NCI-H146 treated with DMSO at 0.1 percent for 48 hours (cell line): ENCODE data around the gene PLA1A.
"Not testable (repeated sequence)": the region's sequence is repeated elsewhere in the genome, so short reads cannot be mapped to it uniquely, and the experiment has no call there.

Experiments
- DNase-seq: peaks from one replicate; lab custom pipeline; 2025; ENCODE audit not compliant: unreplicated experiment; lab: John Stamatoyannopoulos, UW

Gene PLA1A, protein sequence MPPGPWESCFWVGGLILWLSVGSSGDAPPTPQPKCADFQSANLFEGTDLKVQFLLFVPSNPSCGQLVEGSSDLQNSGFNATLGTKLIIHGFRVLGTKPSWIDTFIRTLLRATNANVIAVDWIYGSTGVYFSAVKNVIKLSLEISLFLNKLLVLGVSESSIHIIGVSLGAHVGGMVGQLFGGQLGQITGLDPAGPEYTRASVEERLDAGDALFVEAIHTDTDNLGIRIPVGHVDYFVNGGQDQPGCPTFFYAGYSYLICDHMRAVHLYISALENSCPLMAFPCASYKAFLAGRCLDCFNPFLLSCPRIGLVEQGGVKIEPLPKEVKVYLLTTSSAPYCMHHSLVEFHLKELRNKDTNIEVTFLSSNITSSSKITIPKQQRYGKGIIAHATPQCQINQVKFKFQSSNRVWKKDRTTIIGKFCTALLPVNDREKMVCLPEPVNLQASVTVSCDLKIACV

DNA sequence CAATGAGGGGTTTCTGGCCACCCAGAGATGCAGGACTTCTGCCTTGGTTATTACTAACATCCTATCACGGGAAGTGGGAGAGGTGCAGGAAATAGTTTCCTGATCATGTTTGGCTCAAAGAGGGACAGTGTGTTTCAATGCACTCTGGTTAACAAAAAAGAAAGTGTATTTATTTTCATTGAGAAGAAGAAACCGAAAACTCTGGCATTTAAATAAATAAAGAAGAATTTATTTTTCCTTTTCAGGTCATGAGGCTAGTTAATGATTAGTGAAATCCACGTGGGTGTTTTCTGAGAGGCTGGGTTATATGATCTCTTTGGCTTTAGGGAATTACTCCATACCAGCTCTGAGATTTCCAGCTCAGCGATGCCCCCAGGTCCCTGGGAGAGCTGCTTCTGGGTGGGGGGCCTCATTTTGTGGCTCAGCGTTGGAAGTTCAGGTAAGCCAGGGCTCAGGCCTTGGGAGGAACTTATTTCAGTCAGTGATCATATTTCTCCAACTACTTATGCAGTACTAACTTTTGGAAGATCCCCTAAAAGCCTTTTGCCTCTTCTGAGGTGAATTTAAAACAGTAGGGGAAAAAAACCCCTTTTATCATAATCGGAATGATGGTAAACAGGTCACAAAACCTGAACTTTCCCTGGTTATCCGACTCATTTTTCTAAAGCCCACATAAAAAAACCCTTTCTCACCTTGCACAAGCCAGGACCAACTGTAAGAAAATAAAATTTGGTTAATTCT is at the start of gene PLA1A:
Gene PLA1A (plus strand): TSS at position 338 of the 741 bp plus-strand sequence. CDS start 29 bp downstream, at position 367.
- no peak for DNase-seq

DNA sequence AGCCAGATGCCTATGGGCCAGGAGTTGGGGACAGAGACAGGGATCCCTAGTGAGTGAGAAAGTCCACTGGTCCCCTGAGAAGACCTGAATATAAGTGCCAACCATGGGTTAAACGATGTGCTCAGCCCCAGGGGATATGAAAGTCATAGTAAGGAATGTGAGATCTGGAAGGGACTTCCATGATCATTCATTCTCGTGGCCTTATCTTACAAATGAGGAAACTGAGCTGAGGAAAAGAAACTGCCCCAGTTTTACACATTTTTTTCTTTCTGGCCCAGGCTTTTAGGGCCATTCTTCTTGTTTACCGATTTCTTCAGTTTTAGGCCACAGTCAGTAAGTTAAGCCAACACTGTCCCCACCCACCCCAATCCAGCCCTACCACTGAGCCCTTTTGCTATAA is 49.3 kb upstream of the PLA1A start:
- no peak for DNase-seq

DNA sequence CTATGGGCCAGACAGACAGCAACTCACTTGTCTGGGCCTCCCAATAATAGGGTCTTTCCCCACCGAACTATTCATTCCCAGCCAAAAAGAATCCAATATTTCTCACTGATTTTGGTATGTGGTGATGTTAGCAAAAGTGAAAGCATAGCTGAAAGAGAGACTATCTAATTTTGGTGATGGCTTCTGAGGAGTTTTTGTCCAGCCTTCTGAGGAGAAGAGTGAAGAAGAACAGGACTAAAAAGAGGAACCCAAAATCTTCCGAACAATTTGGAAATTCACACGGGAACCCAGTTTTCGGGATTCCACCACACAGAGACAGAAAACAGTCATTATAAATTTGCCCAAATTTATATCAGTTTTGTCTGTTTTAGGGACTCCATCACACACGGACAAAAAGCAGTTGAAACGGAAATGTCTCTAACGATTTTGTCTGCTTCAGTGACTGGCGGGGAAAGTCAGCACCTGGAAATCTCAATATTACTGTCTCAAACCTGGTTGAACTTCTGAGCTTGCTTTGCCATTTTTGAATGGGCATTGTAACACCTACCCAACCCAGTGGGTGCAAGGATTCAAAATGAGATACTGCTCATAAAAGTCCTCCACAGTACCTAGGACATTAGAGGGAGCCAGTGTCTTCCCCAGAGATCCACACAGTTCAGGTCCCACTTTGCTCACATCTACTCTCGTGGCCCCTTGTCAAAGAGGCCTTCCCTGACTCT is 47.3 kb upstream of the PLA1A start:
- no peak for DNase-seq

DNA sequence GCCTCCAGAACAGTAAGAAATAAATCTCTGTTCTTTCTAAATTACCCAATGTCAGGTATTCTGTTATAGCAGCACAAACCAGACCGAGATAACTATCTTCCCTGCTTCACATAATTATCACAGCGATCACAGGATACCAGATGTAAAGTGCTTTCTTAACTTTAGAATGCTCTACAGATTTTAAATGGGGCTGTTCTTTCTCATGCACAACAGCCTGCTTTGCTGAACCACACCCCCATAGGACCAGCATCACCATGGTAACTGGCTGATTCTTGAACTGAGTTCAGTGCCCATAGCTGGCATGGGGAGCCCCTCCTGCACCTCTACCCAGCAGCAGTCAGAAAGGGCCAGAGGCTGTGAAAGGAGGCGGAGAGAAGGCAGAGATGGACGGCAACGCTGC is 46.1 kb upstream of the PLA1A start:
- no peak for DNase-seq

DNA sequence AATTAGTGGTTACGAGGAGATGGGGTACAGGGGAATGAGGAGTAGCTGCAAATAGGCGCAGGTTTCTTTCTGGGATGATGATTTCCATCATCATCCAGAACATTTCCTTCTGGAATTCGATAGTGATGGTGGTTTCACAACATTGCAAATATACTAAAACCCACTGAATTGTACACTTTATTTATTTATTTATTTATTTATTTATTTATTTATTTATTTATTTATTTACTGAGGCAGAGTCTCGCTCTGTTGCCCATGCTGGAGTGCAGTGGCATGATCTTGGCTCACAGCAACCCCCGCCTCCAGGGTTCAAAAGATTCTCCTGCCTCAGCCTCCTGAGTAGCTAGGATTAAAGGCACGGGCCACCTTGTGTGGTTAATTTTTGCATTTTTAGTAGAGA is 44.8 kb upstream of the PLA1A start:
- DNase-seq = not testable (repeated sequence)

DNA sequence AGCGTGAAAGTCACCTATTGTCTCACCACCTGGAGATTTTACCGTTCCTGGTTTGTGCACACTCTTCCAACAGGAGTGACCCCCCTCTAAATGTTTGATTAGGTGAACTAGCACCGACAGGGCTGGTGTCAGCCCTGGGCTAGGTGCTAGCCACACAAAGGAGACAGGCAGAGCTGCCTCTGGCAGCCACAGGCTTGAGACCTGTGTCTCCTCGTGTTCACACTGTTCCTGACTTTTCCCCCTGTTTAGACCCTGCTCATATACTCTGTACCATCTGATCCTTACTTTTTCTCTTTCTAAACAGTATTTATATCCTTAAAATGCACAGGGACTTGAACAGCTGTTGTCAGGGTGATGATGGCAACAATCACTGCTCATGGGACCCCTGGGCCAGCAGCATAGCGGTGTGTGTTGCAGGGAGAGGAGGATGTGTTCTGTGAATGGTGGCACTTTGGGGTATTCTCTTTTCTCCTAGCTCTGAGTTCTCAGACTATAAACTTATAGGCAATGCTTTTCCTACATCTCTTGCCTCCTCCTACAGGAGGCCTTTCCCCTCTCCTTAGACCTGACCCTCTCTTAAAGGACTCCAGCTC is 43.8 kb upstream of the PLA1A start:
- no peak for DNase-seq

DNA sequence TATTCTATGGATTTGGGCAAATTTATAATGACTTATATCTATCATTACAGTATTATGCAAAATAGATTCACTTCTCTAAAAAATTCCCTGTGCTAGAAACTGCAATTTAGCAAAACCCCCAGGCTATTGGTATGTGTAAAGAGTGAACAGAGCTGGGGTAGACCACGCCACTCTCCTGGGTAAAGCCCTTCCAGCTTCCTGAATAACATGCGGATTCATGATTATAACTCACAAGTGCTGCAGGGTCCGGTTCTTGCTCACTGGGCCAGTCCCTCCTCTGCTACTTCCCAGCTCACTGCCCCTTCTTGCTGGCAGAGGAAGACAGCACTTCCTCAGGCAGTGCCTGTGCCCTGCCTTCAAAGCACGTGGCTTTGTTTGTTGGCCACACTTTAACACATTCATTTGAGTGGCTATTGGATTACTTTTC is 42.4 kb upstream of the PLA1A start:
- no peak for DNase-seq

DNA sequence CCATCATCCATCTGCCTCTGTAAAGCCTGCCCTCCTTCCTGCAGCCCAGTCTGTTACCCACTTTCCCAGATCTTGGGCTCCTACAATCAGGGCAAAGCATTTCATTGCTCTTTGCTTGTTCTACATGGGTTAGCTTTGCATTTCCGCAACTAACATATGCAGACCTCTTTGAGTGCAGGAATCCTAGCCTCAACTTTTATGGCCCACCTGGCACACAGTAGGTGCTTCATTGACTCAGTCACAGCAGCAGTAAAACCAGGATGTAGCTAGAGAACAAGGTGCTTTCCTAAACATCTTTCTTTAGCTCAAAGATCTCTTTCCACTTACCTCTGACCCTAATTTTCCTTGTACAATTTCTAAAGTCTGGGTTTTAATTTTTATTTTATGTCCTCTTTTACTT is 41.8 kb upstream of the PLA1A start:
- no peak for DNase-seq

DNA sequence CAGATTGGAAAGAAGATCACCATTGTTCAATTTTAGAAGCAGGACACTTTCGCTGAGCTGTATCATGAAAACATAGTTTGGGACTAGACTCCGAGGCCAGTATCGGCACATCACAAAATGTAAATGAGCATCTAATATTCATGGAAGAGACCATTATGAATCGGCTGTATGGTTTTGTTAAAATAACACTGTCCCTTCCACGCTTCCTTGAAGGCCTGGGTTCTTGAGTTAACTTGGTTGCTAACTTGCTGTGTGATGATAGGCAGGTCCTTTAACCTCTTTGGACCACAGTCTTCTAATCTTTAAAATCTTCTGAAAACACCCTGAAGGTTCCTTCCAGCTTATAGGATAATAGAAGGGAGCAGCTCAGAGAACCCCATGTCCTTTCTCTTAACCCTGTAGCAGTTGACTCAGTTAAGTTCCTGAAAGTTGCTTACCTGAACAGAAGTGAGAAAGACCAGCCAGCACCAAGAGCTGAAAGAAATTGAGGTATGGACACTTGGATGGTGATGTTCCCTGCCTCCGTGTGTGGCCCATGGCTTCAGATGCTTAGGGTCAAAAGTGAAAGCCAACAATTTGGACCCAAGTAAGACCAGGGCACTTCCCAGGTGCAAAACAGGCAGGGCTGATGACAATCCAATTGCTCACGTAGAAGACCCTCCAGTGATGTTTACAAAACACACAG is 40.4 kb upstream of the PLA1A start:
- no peak for DNase-seq

DNA sequence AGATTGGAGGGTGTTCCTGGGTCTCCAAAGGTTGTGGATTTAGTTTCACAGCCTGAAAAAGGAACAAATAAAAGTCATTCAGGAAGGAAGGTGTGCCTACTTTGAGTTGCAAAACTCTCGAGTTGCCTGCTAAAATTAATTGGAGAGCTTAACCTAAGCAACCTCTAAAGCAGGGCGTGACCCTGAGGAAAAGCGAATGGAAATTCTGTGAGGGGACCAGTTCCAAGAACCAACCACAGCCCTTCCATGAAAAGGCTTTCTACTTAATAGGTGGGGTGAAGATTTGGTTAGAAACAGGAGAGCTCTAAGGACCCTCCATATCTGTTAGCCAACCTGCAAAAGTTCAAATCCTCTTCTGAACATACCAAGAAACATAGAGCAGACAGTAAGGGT is 39.8 kb upstream of the PLA1A start:
- no peak for DNase-seq

DNA sequence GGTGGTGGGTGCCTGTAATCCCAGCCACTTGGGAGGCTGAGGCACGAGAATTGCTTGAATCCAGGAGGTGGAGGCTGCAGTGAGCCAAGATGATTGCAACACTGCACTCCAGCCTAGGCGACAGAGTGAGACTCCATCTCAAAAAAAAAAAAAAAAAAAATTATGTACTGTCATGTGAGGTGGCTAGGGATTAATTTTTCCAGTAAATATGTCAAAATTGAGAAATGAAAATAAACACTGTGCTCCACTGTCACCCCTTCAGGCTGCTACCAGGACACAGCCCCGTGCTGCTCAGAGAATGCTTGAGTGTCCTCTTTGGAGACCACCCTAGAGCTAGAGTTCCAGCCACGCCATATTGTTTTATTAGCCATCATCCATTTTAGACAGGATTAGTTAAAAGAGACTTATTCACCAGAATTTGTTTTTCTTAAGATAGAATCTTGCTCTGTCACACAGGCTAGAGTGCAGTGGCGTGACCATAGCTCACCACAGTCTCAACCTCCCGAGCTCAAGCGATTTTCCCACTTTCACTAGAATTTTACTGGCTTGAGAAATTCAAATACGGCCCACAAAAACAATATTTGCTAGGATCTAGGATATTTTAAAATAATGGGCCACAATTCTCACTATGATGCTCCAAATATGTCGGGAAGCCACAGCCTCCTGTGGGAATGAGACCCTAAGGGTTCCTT is 38.9 kb upstream of the PLA1A start:
- no peak for DNase-seq

DNA sequence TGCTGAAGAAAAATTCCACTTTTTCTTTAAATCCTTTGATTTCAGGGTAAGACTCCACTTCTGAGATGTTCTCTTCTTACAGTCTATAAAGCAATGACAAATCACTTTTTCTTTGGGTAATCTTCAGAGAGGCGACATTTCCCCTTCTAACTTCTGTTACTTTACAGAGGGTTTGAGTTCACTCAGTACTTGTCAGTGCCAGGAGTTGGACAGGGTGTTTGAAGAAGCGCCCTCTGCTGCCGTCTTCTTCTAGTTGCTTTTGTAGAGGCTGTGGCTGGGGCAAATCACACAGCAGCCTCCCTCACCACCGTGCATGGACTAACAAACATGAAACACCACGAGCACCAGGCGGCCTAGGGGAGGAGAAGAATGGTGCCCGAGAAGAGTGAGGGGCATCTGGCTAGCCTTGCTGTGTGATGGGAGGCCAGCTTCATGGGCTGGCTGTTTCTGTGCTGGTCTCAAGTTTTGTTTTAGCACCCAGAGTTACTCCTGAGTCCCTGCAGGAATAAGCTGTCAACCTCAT is 38.2 kb upstream of the PLA1A start, which contains the start of gene CD80:
Gene CD80 (minus strand): TSS at position 174 of the 523 bp plus-strand sequence. CDS start 1,886 bp downstream, outside the sequence.
- peak; percentile 45 for DNase-seq

DNA sequence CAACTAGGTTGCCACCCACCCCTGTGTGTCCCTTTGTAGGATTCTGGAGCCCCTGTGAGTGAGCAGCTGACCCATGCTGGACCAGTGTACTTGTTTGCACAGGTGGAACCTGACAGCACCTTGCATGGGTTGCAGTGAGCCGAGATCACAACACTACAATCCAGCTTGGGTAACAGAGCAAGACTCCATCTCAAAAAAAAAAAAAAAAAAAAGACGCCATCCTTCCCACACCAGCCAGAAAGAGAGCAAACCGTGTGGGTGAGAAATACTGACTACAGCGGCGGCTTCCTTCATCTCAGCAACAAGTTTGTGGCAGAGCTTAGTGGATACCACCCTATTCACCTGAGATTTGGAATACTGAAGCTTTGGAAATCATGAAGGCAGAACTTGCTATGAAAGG is 37.5 kb upstream of the PLA1A start:
- DNase-seq = no peak

DNA sequence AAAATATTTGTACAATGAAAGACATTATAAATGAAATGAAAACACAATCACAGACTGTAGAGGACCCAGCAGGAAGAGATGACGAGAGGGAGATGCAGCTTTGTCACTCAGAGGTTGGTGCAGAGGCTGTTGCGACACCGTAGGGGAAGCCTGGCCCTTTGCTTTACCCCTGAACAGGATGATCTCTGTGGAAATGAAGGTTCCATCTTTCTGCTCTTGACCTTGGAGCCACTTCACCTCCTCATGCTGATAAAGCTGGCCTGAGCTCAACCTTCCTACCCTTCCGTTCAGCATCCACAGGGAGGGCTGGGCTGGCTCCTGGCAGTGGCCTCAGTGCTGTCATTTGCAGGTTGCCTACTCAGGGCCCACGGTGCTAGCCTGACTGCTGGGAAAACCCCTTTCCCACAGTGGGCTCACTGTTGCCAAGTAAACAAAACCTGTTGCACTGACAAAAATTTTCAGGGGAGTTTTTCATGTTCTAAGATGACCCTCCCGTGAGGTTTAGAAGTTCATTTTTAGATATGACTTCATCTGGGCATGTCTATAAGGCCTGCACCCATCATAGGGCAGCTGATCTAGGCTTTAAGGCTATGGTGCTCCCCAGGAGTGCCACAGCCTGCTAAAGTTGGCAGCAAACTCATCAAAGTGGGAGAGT is 35.3 kb upstream of the PLA1A start:
- no peak for DNase-seq

DNA sequence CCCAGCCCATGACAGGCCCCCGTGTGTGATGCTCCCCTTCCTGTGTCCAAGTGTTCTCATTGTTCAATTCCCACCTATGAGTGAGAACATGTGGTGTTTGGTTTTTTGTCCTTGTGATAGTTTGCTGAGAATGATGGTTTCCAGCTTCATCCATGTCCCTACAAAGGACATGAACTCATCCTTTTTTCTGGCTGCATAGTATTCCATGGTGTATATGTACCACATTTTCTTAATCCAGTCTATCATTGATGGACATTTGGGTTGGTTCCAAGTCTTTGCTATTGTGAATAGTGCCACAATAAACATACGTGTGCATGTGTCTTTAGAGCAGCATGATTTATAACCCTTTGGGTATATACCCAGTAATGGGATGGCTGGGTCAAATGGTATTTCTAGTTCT is 34.4 kb upstream of the PLA1A start:
- DNase-seq = not testable (repeated sequence)

DNA sequence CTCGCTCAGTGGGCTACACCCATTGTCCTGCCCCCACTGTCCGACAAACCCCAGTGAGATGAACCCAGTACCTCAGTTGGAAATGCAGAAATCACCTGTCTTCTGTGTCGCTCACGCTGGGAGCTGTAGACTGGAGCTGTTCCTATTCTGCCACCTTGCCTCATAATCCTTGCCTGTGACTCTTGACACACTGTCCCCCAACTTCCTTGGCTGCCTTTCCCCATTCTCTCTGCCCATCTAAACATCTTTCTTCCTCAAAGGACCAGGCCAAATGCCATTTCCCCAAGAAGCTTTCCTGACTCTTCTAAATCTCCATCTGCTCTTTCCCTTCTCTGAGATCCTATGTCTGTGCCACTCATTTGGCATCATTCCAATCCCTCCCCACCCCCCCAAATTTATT is 28.5 kb upstream of the PLA1A start:
- DNase-seq = no peak

DNA sequence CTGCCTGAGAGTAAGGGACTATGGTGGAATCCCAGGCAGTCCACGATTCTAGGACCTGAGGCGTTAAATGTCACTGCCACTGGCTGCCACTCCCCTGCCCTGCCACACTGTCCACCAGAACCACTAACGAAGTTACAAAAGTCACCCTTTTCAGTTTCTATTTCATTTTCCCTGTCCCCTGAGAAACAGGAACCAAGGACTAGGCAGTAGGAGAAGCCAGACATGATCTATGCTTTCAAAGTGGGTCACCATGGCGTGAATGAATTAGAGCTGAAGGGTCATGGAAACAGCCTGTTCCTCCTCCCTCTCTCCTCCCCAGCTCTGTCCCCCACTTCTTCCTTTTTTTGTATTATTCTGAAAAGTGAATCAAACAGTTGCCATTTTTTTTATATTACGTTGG is 27.5 kb upstream of the PLA1A start:
- no peak for DNase-seq

DNA sequence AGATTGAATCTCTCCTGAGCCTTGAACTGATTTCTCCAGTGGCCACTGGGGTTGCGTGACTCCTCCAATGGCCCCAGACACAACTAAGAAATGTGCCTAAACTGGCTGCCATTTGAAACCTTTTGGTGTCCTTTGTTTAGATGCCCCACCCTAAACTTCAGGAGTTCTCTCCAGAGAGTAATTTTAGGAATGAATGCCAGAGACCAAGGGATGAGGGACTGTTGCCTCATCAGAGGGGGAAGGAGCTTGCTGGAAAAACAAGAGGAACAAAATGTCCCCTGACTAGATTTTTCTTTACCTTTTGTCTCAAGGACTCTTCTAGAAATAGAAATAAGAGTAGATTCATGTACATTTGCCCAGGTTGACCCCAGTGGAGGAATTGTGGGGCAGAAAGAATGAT is 26.5 kb upstream of the PLA1A start:
- DNase-seq = no peak

DNA sequence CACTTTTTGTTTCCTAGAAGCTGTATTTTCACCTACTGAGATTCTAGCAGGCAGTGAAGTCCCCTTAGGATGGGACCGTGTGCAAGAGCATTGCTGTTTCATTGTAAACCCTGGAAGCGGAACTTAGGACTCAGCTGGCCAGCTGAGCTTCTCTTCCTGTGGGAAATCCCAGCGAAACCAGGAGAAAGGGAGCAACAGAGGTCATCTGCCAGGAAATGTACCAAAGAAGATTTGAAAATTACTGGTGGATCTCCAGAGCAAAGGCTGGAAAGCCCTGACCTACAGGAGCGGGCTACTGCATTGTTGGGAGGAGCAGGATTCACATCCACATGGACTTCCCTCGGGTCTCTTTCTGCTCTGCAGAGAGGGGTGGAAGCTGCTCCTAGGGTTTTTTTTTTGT is 26.0 kb upstream of the PLA1A start:
- DNase-seq = no peak
